ENCODE measurements around the gene PDZD2. TPM values are rescaled to one million over a fixed set of nuclear protein-coding genes. Genes with fewer than 3 reads are reported as not detected.

PDZD2 gene
- total RNA-seq, 1 experiment from 2014 or later = not detected

DNA sequence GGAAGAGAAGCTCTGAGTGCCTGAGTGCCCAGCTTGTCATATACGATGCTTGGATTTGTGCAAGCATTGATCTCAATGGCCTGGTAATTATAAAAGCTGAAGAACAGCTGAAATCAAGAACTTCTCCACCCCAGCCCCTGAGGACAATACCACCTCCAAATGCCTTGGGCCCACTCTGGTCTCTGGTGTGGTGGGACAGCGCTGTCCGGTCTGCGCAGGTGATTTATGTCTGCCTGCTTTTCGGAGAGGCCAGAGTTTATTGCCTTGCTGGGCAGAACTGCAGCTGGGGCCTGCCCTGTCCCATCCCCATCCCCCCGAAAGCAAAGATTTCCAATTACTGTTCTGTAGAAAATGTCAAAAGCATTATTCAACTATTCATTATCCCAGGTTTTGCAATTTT lies 1.1 kb upstream of the PDZD2 start:
- Histone ChIP-seq H3K36me3 (ENCODE audit: low read depth) (no peaks in the 10 kb centered on the region), H3F3A (ENCODE audit: insufficient read depth, low read depth) (no peaks in the 10 kb centered on the region), H3K79me2 (ENCODE audit: low read depth) (no peaks in the 10 kb centered on the region), H3K4me2 (no peak overlapping the region), H4K20me1 (ENCODE audit: insufficient read depth) (no peaks in the 10 kb centered on the region), H3K9me3 (ENCODE audit: insufficient read depth, low read depth) (no peaks in the 10 kb centered on the region), H3K9me2 (ENCODE audit: insufficient read depth) (no peaks in the 10 kb centered on the region), H3K27ac (no peak overlapping the region), H3K27me3 (ENCODE audit: insufficient read depth, low read depth) (peaks cover 62% of the 10 kb centered on the region), H3K4me1 (replicated peaks; ENCODE audit: insufficient read depth) (no peaks in the 10 kb centered on the region), H2AFZ (no peak overlapping the region), H3K4me3 (no peak overlapping the region)
- BruUV-seq (replicated peaks) = no TSS peak
- DNase-seq = no peak
- ChIA-PET CTCF (no interaction called here), POLR2A (ENCODE audit: unreplicated experiment) (no interaction called here)
- intact Hi-C loops (cut with micrococcal nuclease; ENCODE audit: unreplicated experiment) = no loop called here
- TF ChIP-seq CTCF (conservative IDR thresholded peaks at IDR 0.05) (no peak), EZH2 (IDR thresholded peaks at IDR 0.05; ENCODE audit: low read depth) (no peak)

DNA sequence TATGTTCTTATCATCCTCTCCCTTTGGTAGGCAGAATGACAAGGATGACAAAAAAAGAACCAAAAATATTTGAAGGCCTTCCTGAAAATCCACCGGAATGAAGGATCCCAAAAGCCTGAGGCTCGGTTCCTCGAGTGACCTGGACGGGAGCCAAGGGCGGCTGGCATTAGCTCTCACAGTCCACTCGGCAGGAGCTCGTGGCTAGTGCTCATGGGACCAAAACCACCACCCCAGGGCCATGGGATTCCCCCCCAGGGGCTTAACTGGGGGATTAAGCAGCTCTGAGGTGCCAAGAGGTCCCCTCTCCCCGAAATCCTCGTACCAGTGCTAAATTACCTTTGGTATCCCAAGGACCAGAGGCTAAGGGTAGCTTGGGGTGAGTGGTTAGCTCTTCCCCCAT lies 586 bp upstream of the PDZD2 start:
- no TSS peak for BruUV-seq (replicated peaks)
- H3K27ac ChIP-seq = no peak overlapping the region

GRCh38 chr5:31639481-31640411 lies 815 bp downstream of the PDZD2 start:
- BruUV-seq (replicated peaks) = no TSS peak
- no peak overlapping the region for H3K4me2 ChIP-seq
- H3F3A ChIP-seq (ENCODE audit: insufficient read depth, low read depth) = no peaks in the 10 kb centered on the region
- ChIA-PET POLR2A (ENCODE audit: unreplicated experiment) (no interaction called here), CTCF (no interaction called here)
- no peaks in the 10 kb centered on the region for H3K4me1 ChIP-seq (replicated peaks; ENCODE audit: insufficient read depth)
- no peak overlapping the region for H3K27ac ChIP-seq
- H3K27me3 ChIP-seq (ENCODE audit: insufficient read depth, low read depth) = peaks cover 78% of the 10 kb centered on the region
- no peaks in the 10 kb centered on the region for H3K79me2 ChIP-seq (ENCODE audit: low read depth)
- intact Hi-C loops (cut with micrococcal nuclease; ENCODE audit: unreplicated experiment) = no loop called here
- H2AFZ ChIP-seq = no peak overlapping the region
- H4K20me1 ChIP-seq (ENCODE audit: insufficient read depth) = no peaks in the 10 kb centered on the region
- H3K36me3 ChIP-seq (ENCODE audit: low read depth) = no peaks in the 10 kb centered on the region
- DNase-seq = no peak
- H3K9me3 ChIP-seq (ENCODE audit: insufficient read depth, low read depth) = no peaks in the 10 kb centered on the region
- TF ChIP-seq CTCF (conservative IDR thresholded peaks at IDR 0.05) (no peak), EZH2 (IDR thresholded peaks at IDR 0.05; ENCODE audit: low read depth) (no peak)
- no peak overlapping the region for H3K4me3 ChIP-seq
- no peaks in the 10 kb centered on the region for H3K9me2 ChIP-seq (ENCODE audit: insufficient read depth)

More for the DNA sequence above, 586 bp upstream of the PDZD2 start:
- ChIA-PET POLR2A (ENCODE audit: unreplicated experiment) (no interaction called here), CTCF (no interaction called here)
- TF ChIP-seq EZH2 (IDR thresholded peaks at IDR 0.05; ENCODE audit: low read depth) (no peak), CTCF (conservative IDR thresholded peaks at IDR 0.05) (no peak)
- intact Hi-C loops (cut with micrococcal nuclease; ENCODE audit: unreplicated experiment) = no loop called here
- peaks cover 67% of the 10 kb centered on the region for H3K27me3 ChIP-seq (ENCODE audit: insufficient read depth, low read depth)
- no peaks in the 10 kb centered on the region for H3K79me2 ChIP-seq (ENCODE audit: low read depth)
- no peaks in the 10 kb centered on the region for H3F3A ChIP-seq (ENCODE audit: insufficient read depth, low read depth)
- no peaks in the 10 kb centered on the region for H3K9me3 ChIP-seq (ENCODE audit: insufficient read depth, low read depth)
- no peak overlapping the region for H3K4me3 ChIP-seq
- no peak overlapping the region for H2AFZ ChIP-seq
- H3K9me2 ChIP-seq (ENCODE audit: insufficient read depth) = no peaks in the 10 kb centered on the region
- no peak for DNase-seq
- H3K36me3 ChIP-seq (ENCODE audit: low read depth) = no peaks in the 10 kb centered on the region
- peak overlapping the region; percentile 51; the same call in 1 of the 2 replicates for H3K4me2 ChIP-seq
- no peaks in the 10 kb centered on the region for H4K20me1 ChIP-seq (ENCODE audit: insufficient read depth)
- no peaks in the 10 kb centered on the region for H3K4me1 ChIP-seq (replicated peaks; ENCODE audit: insufficient read depth)

All from PC-9 (cell line).